Measurements from ENCODE around the gene SVEP1.

GRCh38 chr9:110591526-110591925 lies 12.0 kb upstream of the SVEP1 start:
- TF ChIP-seq CTCF (IDR thresholded peaks at IDR 0.05) (no peak), ZFX (IDR thresholded peaks at IDR 0.05; ENCODE audit: borderline replicate concordance) (no peak)

Data from 22Rv1 (cell line).